ENCODE measurements around the gene WEE2. TPM values are rescaled to one million over a fixed set of nuclear protein-coding genes. Genes with fewer than 3 reads are reported as not detected.
A peak's percentile ranks its signal among the peaks of the same experiment; 100 is the strongest.
"Not testable (repeated sequence)": the region's sequence is repeated elsewhere in the genome, so short reads cannot be mapped to it uniquely, and the experiment has no call there.

The WEE2 gene
- total RNA-seq, 4 donors from 2014 or later: not detected

GRCh38 chr7:141742229-141742628 is 34.1 kb downstream of the WEE2 start:
- Histone ChIP-seq H3K36me3 (peaks cover 2 to 66% (median 5%) of the 10 kb centered on the region in 3 donors), H3K27me3 (no peaks in the 10 kb centered on the region)

GRCh38 chr7:141744131-141744530 is 36.0 kb downstream of the WEE2 start:
- TF ChIP-seq, protein P1, sequence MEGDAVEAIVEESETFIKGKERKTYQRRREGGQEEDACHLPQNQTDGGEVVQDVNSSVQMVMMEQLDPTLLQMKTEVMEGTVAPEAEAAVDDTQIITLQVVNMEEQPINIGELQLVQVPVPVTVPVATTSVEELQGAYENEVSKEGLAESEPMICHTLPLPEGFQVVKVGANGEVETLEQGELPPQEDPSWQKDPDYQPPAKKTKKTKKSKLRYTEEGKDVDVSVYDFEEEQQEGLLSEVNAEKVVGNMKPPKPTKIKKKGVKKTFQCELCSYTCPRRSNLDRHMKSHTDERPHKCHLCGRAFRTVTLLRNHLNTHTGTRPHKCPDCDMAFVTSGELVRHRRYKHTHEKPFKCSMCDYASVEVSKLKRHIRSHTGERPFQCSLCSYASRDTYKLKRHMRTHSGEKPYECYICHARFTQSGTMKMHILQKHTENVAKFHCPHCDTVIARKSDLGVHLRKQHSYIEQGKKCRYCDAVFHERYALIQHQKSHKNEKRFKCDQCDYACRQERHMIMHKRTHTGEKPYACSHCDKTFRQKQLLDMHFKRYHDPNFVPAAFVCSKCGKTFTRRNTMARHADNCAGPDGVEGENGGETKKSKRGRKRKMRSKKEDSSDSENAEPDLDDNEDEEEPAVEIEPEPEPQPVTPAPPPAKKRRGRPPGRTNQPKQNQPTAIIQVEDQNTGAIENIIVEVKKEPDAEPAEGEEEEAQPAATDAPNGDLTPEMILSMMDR (IDR thresholded peaks at IDR 0.05): no peak
- TF ChIP-seq POLR2A (IDR thresholded peaks at IDR 0.05): no peak
- H3K36me3 ChIP-seq: peaks cover 2 to 85% (median 5%) of the 10 kb centered on the region in 3 donors

More at GRCh38 chr7:141742229-141742628, 34.1 kb downstream of the WEE2 start:
- no peak for DNase-seq
- Histone ChIP-seq H3K9me3 (no peaks in the 10 kb centered on the region), H3K4me1 (peaks cover 0 to 24% (median 3%) of the 10 kb centered on the region in 4 donors), H3K27ac (no peak overlapping the region), H3K4me3 (no peak overlapping the region)
- no peak for TF ChIP-seq POLR2A (IDR thresholded peaks at IDR 0.05)
- TF ChIP-seq, protein P1 (IDR thresholded peaks at IDR 0.05): no peak

DNA sequence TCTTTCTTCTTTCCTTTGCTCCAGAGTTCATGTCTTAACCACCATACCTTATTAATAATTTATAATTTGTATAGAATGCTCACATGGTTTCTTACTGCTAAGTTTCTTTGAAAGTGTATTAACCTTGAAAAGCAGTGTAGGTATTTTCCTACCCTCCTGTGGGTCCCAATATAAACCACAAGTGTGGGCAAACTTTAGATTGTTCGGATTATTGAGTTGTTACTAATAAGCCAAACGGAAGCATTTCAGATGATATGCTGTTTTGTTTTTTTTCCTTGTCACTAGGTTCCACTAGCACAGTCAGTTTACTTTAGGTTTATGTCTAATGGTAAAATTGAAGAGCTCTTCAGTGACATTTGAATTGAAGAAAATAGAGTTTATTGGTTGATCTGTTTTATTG is 40.2 kb downstream of the WEE2 start:
- Histone ChIP-seq H3K4me3 (no peak overlapping the region), H3K36me3 (peaks cover 9 to 95% (median 9%) of the 10 kb centered on the region in 3 donors), H3K27me3 (no peaks in the 10 kb centered on the region), H3K9me3 (peaks cover 0 to 27% (median 0%) of the 10 kb centered on the region in 4 donors), H3K4me1 (no peaks in the 10 kb centered on the region), H3K27ac (no peak overlapping the region)
- no peak for TF ChIP-seq POLR2A (IDR thresholded peaks at IDR 0.05)
- TF ChIP-seq, protein P1 (IDR thresholded peaks at IDR 0.05): no peak
- DNase-seq: no peak

More at GRCh38 chr7:141744131-141744530, 36.0 kb downstream of the WEE2 start:
- no peaks in the 10 kb centered on the region for H3K27me3 ChIP-seq
- no peak overlapping the region for H3K27ac ChIP-seq
- H3K4me3 ChIP-seq: no peak overlapping the region
- H3K4me1 ChIP-seq: peaks cover 0 to 15% (median under 1%) of the 10 kb centered on the region in 4 donors
- DNase-seq: no peak
- H3K9me3 ChIP-seq: no peaks in the 10 kb centered on the region

DNA sequence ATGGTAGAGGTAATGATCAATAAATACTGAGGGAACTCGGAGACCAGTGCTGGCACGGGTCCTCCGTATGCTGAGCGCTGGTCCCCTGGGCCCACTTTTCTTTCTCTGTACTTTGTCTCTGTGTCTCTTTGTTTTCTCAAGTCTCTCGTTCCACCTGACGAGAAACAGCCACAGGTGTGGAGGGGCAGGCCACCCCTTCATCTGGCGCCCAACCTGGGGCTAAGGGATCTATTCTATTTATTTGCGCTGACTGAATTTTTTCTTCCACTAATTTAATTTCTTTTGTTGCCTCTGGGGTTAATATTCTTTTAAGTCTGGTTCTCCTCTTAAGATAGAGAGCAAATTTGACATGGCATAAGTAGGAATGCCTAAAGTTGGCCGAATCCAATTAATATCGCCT is 43.8 kb downstream of the WEE2 start:
- H3K4me3 ChIP-seq, H3K27ac ChIP-seq, DNase-seq, H3K4me1 ChIP-seq, H3K27me3 ChIP-seq: not testable (repeated sequence)
- peaks cover 0 to 27% (median 0%) of the 10 kb centered on the region in 4 donors for H3K9me3 ChIP-seq
- peaks cover 4 to 78% (median 7%) of the 10 kb centered on the region in 3 donors for H3K36me3 ChIP-seq

DNA sequence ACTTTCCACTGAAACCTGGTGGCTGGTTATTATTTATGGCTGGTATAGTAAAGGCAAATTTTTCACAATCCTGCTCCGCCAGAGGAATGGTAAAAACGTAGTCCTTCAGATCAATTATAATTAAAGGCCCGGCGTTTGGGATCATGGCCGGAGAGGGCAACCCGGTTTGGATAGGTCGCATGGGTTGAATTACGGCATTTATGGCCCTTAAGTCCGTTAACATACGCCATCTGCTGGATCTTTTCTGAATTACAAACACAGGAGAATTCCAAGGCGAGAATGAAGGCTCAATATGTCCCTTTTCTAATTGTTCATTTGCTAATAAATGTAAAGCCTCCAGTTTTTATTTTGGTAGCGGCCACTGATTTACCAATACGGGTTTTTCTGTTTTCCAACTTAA is 44.5 kb downstream of the WEE2 start:
- Histone ChIP-seq H3K9me3 (peaks cover 0 to 27% (median 0%) of the 10 kb centered on the region in 4 donors), H3K27ac (no peak overlapping the region), H3K36me3 (peaks cover 4 to 81% (median 7%) of the 10 kb centered on the region in 3 donors), H3K4me3 (no peak overlapping the region), H3K4me1 (no peaks in the 10 kb centered on the region), H3K27me3 (no peaks in the 10 kb centered on the region)
- TF ChIP-seq POLR2A (IDR thresholded peaks at IDR 0.05): no peak
- TF ChIP-seq, protein P1 (IDR thresholded peaks at IDR 0.05): peak in 2 of 6 experiments; percentile 7 to 22
- no peak for DNase-seq

GRCh38 chr7:141754939-141755338 is 46.8 kb downstream of the WEE2 start:
- peaks cover 4 to 79% (median 7%) of the 10 kb centered on the region in 3 donors for H3K36me3 ChIP-seq
- no peaks in the 10 kb centered on the region for H3K27me3 ChIP-seq
- no peak for DNase-seq
- H3K4me1 ChIP-seq: no peaks in the 10 kb centered on the region
- H3K4me3 ChIP-seq: no peak overlapping the region
- TF ChIP-seq, protein P1 (IDR thresholded peaks at IDR 0.05): peak in 4 of 6 experiments; percentile 18 to 47 (median 37)
- no peak for TF ChIP-seq POLR2A (IDR thresholded peaks at IDR 0.05)
- H3K27ac ChIP-seq: no peak overlapping the region
- peaks cover 0 to 27% (median 0%) of the 10 kb centered on the region in 4 donors for H3K9me3 ChIP-seq

Data from Peyer's patch (tissue), 4 donors.